Gastrocnemius medialis (tissue), 4 donors: ENCODE results near the gene PLXND1. TPM values are rescaled to one million over a fixed set of nuclear protein-coding genes. Genes with fewer than 3 reads are reported as not detected.

ENCODE experiments used
- ATAC-seq, 2 donors: fragments of 150-250 bp; one replicate each; pipeline ENCODE4 v1.9.1; 2016
- DNase-seq, 2 donors: peaks; one replicate each; pipeline ENCODE4 v3.0.0-alpha.2; 2019
- H3K27ac ChIP-seq, 4 donors: fragments of 200-600 bp; sonication (generic); 1 replicate in 1 of 4; 2 replicates in 3 of 4; pipeline ENCODE4 v1.5.1; 2016 to 2018; ENCODE audit warnings: mild to moderate bottlenecking in 2 of 4, moderate library complexity in 1 of 4
- H3K27me3 ChIP-seq, 3 donors: fragments of 200-600 bp; sonication (generic) in 2 of 3; 1 replicate in 1 of 3; 2 replicates in 2 of 3; pipeline versions ENCODE4 v1.5.1 to v1.6.0; 2016 to 2019; ENCODE audit warnings: mild to moderate bottlenecking in 1 of 3, moderate library complexity in 1 of 3
- H3K36me3 ChIP-seq, 2 donors: fragments of 200-600 bp; sonication (generic) in 1 of 2; one replicate each; pipeline ENCODE4 v1.5.1; 2017 to 2018
- H3K4me1 ChIP-seq, 2 donors: fragments of 200-600 bp; sonication (generic) in 1 of 2; one replicate each; pipeline ENCODE4 v1.5.1; 2016 to 2017; ENCODE audit warnings: mild to moderate bottlenecking in 2 of 2
- H3K4me3 ChIP-seq, 4 donors: fragments of 200-600 bp; sonication (generic) in 3 of 4; 1 replicate in 1 of 4; 2 replicates in 3 of 4; pipeline ENCODE4 v1.5.1; 2016 to 2019; ENCODE audit warnings: mild to moderate bottlenecking in 2 of 4
- H3K9me3 ChIP-seq, 3 donors: fragments of 200-600 bp; sonication (generic) in 2 of 3; 1 replicate in 1 of 3; 2 replicates in 2 of 3; pipeline ENCODE4 v1.5.1; 2016 to 2019
- POLR2A ChIP-seq, 2 donors: fragments of 450-650 bp; IDR thresholded peaks; one replicate each; pipeline ENCODE4 v1.6.1; 2017; ENCODE audit warnings: antibody characterized with exemption in 2 of 2, mild to moderate bottlenecking in 2 of 2, moderate library complexity in 2 of 2
- in situ Hi-C, 4 donors: fragments of 200-750 bp; cut with MboI; loops; one replicate each; pipeline versions ENCODE4 v1.15.0 to v1.8.0; 2017; ENCODE audit warnings: low sequenced_read_pairs in 4 of 4
- intact Hi-C: fragments of 100-400 bp; cut with DNase I; formaldehyde crosslinking; loops from one replicate; pipeline ENCODE4 v1.15.1; 2023; ENCODE audit warnings: low total_unique reads
- total RNA-seq, 4 donors: library from RNA; depleted of rRNA; stranded (reverse); fragments of >200 nt; gene quantifications; one replicate each; pipeline versions ENCODE4 v1.1.0 to v1.2.3, GENCODE V29; 2016
- TF ChIP-seq, protein P1 (sequence below), 5 experiments: fragments of 450-650 bp in 3 of 5; fragments of 200-600 bp in 2 of 5; sonication (generic) in 2 of 5; IDR thresholded peaks in 4 of 5; conservative IDR thresholded peaks in 1 of 5; 1 replicate in 4 of 5; 2 replicates in 1 of 5; pipeline ENCODE4 v1.5.1; 2016 to 2019; ENCODE audit warnings: antibody characterized with exemption in 5 of 5, mild to moderate bottlenecking in 3 of 5, moderate library complexity in 3 of 5

The PLXND1 gene
- total RNA-seq, 4 donors from 2014 or later, result 15.7 to 70.9 (median 19.9) TPM

DNA sequence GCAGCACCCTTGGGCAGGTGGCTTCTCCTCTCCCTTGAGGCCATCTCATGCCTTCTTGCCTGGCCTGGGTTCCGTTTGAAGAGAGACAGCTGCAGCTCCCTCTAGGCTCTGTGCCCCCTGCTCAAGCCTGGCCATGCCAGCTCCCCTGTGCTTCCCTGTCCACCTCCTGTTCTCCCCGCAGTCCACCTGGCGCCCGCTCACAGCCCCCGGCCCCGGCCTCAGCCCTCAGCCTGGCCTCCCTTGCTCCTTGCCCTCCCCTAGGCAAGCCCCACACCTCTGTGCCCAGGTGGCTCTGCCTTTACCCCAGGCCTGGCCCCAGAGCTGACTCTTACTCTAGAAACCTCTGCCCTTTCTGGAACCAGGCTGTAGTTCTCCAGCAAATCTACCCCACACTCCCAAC lies 91.9 kb downstream of the PLXND1 start:
- in situ Hi-C loops, result no loop called here
- H3K36me3 ChIP-seq, result no peaks in the 10 kb centered on the region

GRCh38 chr3:129514110-129514509 lies 92.4 kb downstream of the PLXND1 start:
- H3K4me1 ChIP-seq, result peaks cover 10 to 44% of the 10 kb centered on the region in 2 donors
- intact Hi-C loops (no loop called here), in situ Hi-C loops (no loop called here)
- no peaks in the 10 kb centered on the region for H3K36me3 ChIP-seq
- DNase-seq, result peak; percentile 41 to 56
- H3K27ac ChIP-seq, result peak overlapping the region in 3 of 4 donors; percentile 25 to 79 (median 65)
- H3K27me3 ChIP-seq, result no peaks in the 10 kb centered on the region
- no peak overlapping the region for H3K4me3 ChIP-seq
- peak; percentile 75 to 82 for ATAC-seq
- TF ChIP-seq, protein P1, sequence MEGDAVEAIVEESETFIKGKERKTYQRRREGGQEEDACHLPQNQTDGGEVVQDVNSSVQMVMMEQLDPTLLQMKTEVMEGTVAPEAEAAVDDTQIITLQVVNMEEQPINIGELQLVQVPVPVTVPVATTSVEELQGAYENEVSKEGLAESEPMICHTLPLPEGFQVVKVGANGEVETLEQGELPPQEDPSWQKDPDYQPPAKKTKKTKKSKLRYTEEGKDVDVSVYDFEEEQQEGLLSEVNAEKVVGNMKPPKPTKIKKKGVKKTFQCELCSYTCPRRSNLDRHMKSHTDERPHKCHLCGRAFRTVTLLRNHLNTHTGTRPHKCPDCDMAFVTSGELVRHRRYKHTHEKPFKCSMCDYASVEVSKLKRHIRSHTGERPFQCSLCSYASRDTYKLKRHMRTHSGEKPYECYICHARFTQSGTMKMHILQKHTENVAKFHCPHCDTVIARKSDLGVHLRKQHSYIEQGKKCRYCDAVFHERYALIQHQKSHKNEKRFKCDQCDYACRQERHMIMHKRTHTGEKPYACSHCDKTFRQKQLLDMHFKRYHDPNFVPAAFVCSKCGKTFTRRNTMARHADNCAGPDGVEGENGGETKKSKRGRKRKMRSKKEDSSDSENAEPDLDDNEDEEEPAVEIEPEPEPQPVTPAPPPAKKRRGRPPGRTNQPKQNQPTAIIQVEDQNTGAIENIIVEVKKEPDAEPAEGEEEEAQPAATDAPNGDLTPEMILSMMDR (IDR thresholded peaks at IDR 0.05 in 4 of 5, conservative IDR thresholded peaks at IDR 0.05 in 1 of 5), result no peak
- TF ChIP-seq POLR2A (IDR thresholded peaks at IDR 0.05), result no peak
- H3K9me3 ChIP-seq, result no peaks in the 10 kb centered on the region

More for the DNA sequence above, 91.9 kb downstream of the PLXND1 start:
- peaks cover 10 to 41% of the 10 kb centered on the region in 2 donors for H3K4me1 ChIP-seq
- H3K27me3 ChIP-seq, result no peaks in the 10 kb centered on the region
- intact Hi-C loops, result no loop called here
- TF ChIP-seq, protein P1 (IDR thresholded peaks at IDR 0.05 in 4 of 5, conservative IDR thresholded peaks at IDR 0.05 in 1 of 5), result no peak
- TF ChIP-seq POLR2A (IDR thresholded peaks at IDR 0.05), result no peak
- peak in 1 of 2 donors; percentile 25 for ATAC-seq
- H3K4me3 ChIP-seq, result no peak overlapping the region
- H3K27ac ChIP-seq, result peak overlapping the region in 2 of 4 donors; percentile 65 to 79
- DNase-seq, result no peak
- H3K9me3 ChIP-seq, result no peaks in the 10 kb centered on the region

- Histone ChIP-seq H3K4me1 (peaks cover 10 to 44% of the 10 kb centered on the region in 2 donors), H3K36me3 (no peaks in the 10 kb centered on the region), H3K27ac (peak overlapping the region in 3 of 4 donors; percentile 25 to 79 (median 65)), H3K27me3 (no peaks in the 10 kb centered on the region), H3K9me3 (no peaks in the 10 kb centered on the region), H3K4me3 (no peak overlapping the region)
- intact Hi-C loops, result no loop called here
- DNase-seq (no peak), ATAC-seq (no peak)
- in situ Hi-C loops, result no loop called here
- TF ChIP-seq, protein P1 (IDR thresholded peaks at IDR 0.05 in 4 of 5, conservative IDR thresholded peaks at IDR 0.05 in 1 of 5), result no peak
- TF ChIP-seq POLR2A (IDR thresholded peaks at IDR 0.05), result no peak
These were observed 92.8 kb downstream of the PLXND1 start for GRCh38 chr3:129513705-129514104.

DNA sequence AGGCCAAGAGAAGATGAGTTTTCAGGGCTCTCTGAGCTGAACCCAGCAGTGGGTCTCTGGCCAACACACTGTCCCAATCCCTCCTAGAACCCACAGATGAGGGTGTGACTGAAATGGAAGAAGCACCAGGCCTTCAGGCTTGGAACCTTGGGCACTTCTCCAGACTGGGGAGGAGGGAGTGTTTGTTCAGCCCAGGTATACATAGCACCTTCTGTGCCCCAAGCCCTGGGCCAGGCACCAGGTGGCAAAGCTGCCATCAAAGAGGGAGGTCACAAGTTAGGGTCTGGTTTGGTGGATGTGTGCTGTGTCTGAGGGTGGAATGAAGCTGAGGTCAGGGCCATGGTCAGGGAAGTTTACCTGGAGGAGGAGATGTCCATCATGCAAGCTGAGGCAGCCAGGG lies 93.9 kb downstream of the PLXND1 start:
- in situ Hi-C loops, result no loop called here
- H3K27ac ChIP-seq, result peak overlapping the region in 1 of 4 donors; percentile 79
- peaks cover 11 to 51% of the 10 kb centered on the region in 2 donors for H3K4me1 ChIP-seq
- no peaks in the 10 kb centered on the region for H3K36me3 ChIP-seq
- TF ChIP-seq, protein P1 (IDR thresholded peaks at IDR 0.05 in 4 of 5, conservative IDR thresholded peaks at IDR 0.05 in 1 of 5), result no peak
- no peak for TF ChIP-seq POLR2A (IDR thresholded peaks at IDR 0.05)
- no peaks in the 10 kb centered on the region for H3K9me3 ChIP-seq
- DNase-seq (no peak), ATAC-seq (no peak)
- H3K4me3 ChIP-seq, result no peak overlapping the region
- intact Hi-C loops, result no loop called here
- H3K27me3 ChIP-seq, result no peaks in the 10 kb centered on the region
